ENCODE measurements around the gene RASAL2. TPM values are rescaled to one million over a fixed set of nuclear protein-coding genes. Genes with fewer than 3 reads are reported as not detected.

The RASAL2 gene
- total RNA-seq, 1 donor from 2014 or later = 18.3 TPM

GRCh38 chr1:178098262-178098661 is 4.4 kb downstream of the RASAL2 start:
- no peaks in the 10 kb centered on the region for H3K36me3 ChIP-seq
- H3K9me3 Mint-ChIP-seq = no peaks in the 10 kb centered on the region
- H3K4me2 ChIP-seq = no peak overlapping the region
- H3K9ac ChIP-seq = no peak overlapping the region
- no peaks in the 10 kb centered on the region for H3K27me3 ChIP-seq
- peaks cover 32% of the 10 kb centered on the region for H3K4me1 Mint-ChIP-seq
- no peak overlapping the region for H3K4me3 Mint-ChIP-seq
- H3F3A ChIP-seq (ENCODE audit: low read depth) = peaks cover 20% of the 10 kb centered on the region
- TF ChIP-seq CTCF (IDR thresholded peaks at IDR 0.05) = no peak
- TF ChIP-seq EZH2 (IDR thresholded peaks at IDR 0.05) = no peak
- TF ChIP-seq EZH2phosphoT487 (IDR thresholded peaks at IDR 0.05) = no peak
- no peak for DNase-seq (ENCODE audit: low spot score)
- no peaks in the 10 kb centered on the region for H3K9me3 ChIP-seq (ENCODE audit: low read depth)
- H2AFZ ChIP-seq (replicated peaks) = no peak overlapping the region
- H4K20me1 ChIP-seq (ENCODE audit: low read depth) = peaks cover 23% of the 10 kb centered on the region
- no peaks in the 10 kb centered on the region for H3K36me3 Mint-ChIP-seq
- peaks cover 21% of the 10 kb centered on the region for H3K4me1 ChIP-seq
- no peak overlapping the region for H3K27ac Mint-ChIP-seq
- peaks cover 84% of the 10 kb centered on the region for H3K79me2 ChIP-seq (ENCODE audit: low read depth)
- H3K27me3 Mint-ChIP-seq (ENCODE audit: insufficient read depth, low read depth) = no peaks in the 10 kb centered on the region
- H3K4me3 ChIP-seq = no peak overlapping the region
- H3K27ac ChIP-seq = no peak overlapping the region

- DNase-seq (ENCODE audit: low spot score) = no peak
- no peaks in the 10 kb centered on the region for H3K27me3 ChIP-seq
- H3K79me2 ChIP-seq (ENCODE audit: low read depth) = peaks cover 78% of the 10 kb centered on the region
- H3K36me3 ChIP-seq = no peaks in the 10 kb centered on the region
- no peaks in the 10 kb centered on the region for H3F3A ChIP-seq (ENCODE audit: low read depth)
- Mint-ChIP-seq H3K9me3 (no peaks in the 10 kb centered on the region), H3K4me1 (peaks cover 14% of the 10 kb centered on the region), H3K27ac (no peak overlapping the region), H3K27me3 (ENCODE audit: insufficient read depth, low read depth) (no peaks in the 10 kb centered on the region), H3K36me3 (no peaks in the 10 kb centered on the region), H3K4me3 (no peak overlapping the region)
- no peaks in the 10 kb centered on the region for H3K9me3 ChIP-seq (ENCODE audit: low read depth)
- H3K4me3 ChIP-seq = no peak overlapping the region
- H3K27ac ChIP-seq = no peak overlapping the region
- no peak overlapping the region for H3K9ac ChIP-seq
- H3K4me1 ChIP-seq = peaks cover 9% of the 10 kb centered on the region
- H4K20me1 ChIP-seq (ENCODE audit: low read depth) = peaks cover 5% of the 10 kb centered on the region
- no peak overlapping the region for H2AFZ ChIP-seq (replicated peaks)
- H3K4me2 ChIP-seq = peak overlapping the region; percentile 9
- TF ChIP-seq EZH2 (IDR thresholded peaks at IDR 0.05) (no peak), EZH2phosphoT487 (IDR thresholded peaks at IDR 0.05) (no peak), CTCF (IDR thresholded peaks at IDR 0.05) (no peak)
These were observed 7.3 kb downstream of the RASAL2 start for GRCh38 chr1:178101266-178101630.

GRCh38 chr1:178101654-178102053 is 7.8 kb downstream of the RASAL2 start:
- Histone ChIP-seq H3K9ac (no peak overlapping the region), H3K4me3 (no peak overlapping the region), H3K9me3 (ENCODE audit: low read depth) (no peaks in the 10 kb centered on the region), H4K20me1 (ENCODE audit: low read depth) (peaks cover 2% of the 10 kb centered on the region), H3K4me1 (peaks cover 5% of the 10 kb centered on the region), H3K4me2 (no peak overlapping the region), H3K27me3 (no peaks in the 10 kb centered on the region), H3K27ac (no peak overlapping the region), H3K79me2 (ENCODE audit: low read depth) (peaks cover 76% of the 10 kb centered on the region), H3K36me3 (no peaks in the 10 kb centered on the region), H2AFZ (replicated peaks) (no peak overlapping the region), H3F3A (ENCODE audit: low read depth) (no peaks in the 10 kb centered on the region)
- no peaks in the 10 kb centered on the region for H3K36me3 Mint-ChIP-seq
- H3K27ac Mint-ChIP-seq = no peak overlapping the region
- no peak overlapping the region for H3K4me3 Mint-ChIP-seq
- no peaks in the 10 kb centered on the region for H3K9me3 Mint-ChIP-seq
- DNase-seq (ENCODE audit: low spot score) = no peak
- peaks cover 10% of the 10 kb centered on the region for H3K4me1 Mint-ChIP-seq
- TF ChIP-seq CTCF (IDR thresholded peaks at IDR 0.05) (no peak), EZH2 (IDR thresholded peaks at IDR 0.05) (no peak)
- H3K27me3 Mint-ChIP-seq (ENCODE audit: insufficient read depth, low read depth) = no peaks in the 10 kb centered on the region

GRCh38 chr1:178102218-178102617 is 8.3 kb downstream of the RASAL2 start:
- DNase-seq (ENCODE audit: low spot score) = no peak
- TF ChIP-seq CTCF (IDR thresholded peaks at IDR 0.05) = no peak
- TF ChIP-seq EZH2 (IDR thresholded peaks at IDR 0.05) = no peak
- no peak for TF ChIP-seq EZH2phosphoT487 (IDR thresholded peaks at IDR 0.05)
- peaks cover 4% of the 10 kb centered on the region for H3K4me1 Mint-ChIP-seq
- H3K36me3 ChIP-seq = no peaks in the 10 kb centered on the region
- no peaks in the 10 kb centered on the region for H3K27me3 Mint-ChIP-seq (ENCODE audit: insufficient read depth, low read depth)
- no peaks in the 10 kb centered on the region for H4K20me1 ChIP-seq (ENCODE audit: low read depth)
- no peaks in the 10 kb centered on the region for H3K9me3 Mint-ChIP-seq
- no peak overlapping the region for H3K9ac ChIP-seq
- peaks cover 5% of the 10 kb centered on the region for H3K4me1 ChIP-seq
- no peak overlapping the region for H2AFZ ChIP-seq (replicated peaks)
- H3K79me2 ChIP-seq (ENCODE audit: low read depth) = peaks cover 76% of the 10 kb centered on the region
- H3K27me3 ChIP-seq = no peaks in the 10 kb centered on the region
- H3K27ac Mint-ChIP-seq = no peak overlapping the region
- no peaks in the 10 kb centered on the region for H3K36me3 Mint-ChIP-seq
- H3K4me3 ChIP-seq = no peak overlapping the region
- no peak overlapping the region for H3K27ac ChIP-seq
- H3F3A ChIP-seq (ENCODE audit: low read depth) = no peaks in the 10 kb centered on the region
- no peak overlapping the region for H3K4me2 ChIP-seq
- no peaks in the 10 kb centered on the region for H3K9me3 ChIP-seq (ENCODE audit: low read depth)
- no peak overlapping the region for H3K4me3 Mint-ChIP-seq

Measured in neural progenitor cell (in vitro differentiated cells).